Left renal cortex interstitium (tissue), 4 donors: ENCODE data around the gene PRKN. TPM values are rescaled to one million over a fixed set of nuclear protein-coding genes. Genes with fewer than 3 reads are reported as not detected.

Experiments used
- DNase-seq, 4 donors: peaks; one replicate each; pipeline ENCODE4 v3.0.0-alpha.2; 2013; ENCODE audit warnings: low read depth in 4 of 4, low spot score in 2 of 4, missing footprints in 1 of 4
- polyA plus RNA-seq, 4 donors: library from polyadenylated mRNA; unstranded; fragments of 120-200 nt; gene quantifications; one replicate each; pipeline ENCODE4 v1.2.1, GENCODE V29; 2013; ENCODE audit not compliant: insufficient read length in 4 of 4

Gene PRKN
- polyA plus RNA-seq, 4 donors = 7.9 to 12.9 (median 9.1) TPM

DNA sequence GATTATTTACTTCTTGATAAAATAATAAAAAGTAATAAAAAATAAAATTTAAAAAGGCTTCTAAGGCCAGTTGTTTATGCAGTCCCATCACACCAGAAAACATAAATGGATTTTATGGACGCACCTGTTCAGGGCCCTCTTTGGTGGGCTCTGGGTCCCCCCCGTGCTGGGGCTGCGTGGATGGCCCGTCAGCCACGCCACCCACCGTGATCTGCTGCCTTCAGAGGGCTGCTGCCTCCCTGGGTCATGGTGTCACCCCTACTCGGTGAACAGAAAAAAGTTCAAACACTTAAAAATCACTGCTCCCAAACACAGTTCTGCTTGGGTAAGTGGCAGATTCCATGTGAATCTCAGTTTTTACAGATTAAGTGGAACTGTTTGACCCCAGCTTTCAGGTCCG lies 1006.1 kb downstream of the PRKN start:
- no peak for DNase-seq

DNA sequence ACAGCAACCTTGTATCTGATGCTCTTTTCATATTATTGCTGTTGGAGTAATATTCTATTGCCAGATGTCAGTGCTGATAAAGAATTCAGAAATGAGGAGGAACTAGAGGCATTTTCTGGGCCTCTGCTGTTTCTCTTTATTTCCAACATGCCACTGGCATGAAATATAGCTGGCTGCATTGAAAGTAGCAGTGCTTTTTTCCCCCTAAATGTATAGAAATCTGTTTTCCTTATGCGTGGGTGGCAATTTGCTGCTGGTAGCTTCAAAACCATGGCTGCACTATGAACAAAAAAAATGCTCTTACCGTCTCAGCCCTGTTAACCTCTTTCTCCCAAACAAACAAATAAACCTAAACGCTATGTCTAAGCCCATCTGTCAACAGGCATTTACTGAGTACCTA lies 1011.4 kb downstream of the PRKN start:
- DNase-seq = no peak

DNA sequence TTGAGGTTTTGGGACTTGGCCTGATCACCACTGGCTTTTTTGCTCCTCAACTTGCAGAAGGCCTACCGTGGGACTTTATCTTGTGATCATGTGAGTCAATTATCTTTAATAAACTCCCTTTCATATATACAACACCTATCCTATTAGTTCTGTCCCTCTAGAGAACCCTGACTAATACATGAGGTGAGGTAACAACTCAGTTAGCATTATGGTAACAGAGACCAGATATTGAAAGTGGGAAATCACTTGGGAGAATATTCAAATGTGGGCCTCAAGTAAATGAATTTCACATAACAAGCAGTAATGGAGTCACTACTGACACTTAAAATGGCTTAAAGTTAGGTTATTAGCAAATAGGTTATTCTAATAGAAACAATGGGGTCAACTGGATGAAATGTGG lies 1015.6 kb downstream of the PRKN start:
- no peak for DNase-seq

DNA sequence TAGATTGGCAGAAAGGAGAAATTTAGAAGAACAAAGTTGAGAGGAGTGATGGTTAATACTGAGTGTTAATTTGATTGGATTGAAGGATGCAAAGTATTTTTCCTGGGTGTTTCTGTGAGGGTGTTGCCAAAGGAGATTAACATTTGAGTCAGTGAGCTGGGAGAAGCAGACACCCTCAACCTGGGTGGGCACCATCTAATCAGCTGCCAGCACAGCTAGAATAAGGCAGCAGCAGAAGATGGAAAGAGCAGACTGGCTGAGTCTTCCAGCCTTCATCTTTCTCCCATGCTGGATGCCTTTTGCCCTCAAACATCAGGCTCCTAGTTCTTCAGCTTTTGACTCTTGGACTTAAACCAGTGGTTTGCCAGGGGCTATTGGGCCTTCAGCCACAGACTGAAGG lies 1016.1 kb downstream of the PRKN start:
- no peak for DNase-seq

DNA sequence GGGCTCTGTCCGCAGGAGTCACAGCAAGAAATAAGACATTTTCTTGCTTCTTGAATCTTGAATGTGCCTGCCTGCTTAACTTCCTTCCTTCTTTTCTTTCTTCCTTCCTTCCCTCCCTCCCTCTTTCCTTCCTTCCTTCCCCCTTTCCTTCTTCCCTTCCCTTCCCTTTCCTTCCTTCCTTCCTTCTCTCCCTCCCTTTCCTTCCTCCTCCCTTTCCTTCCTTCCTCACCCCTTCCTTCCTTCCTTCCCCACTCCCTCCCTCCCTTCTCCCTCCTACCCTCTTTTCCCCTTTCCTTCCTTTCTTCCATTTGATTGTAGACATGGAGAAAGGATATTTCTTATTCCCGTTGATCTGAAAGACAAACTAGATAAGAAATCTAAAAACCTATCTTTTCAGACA lies 1016.9 kb downstream of the PRKN start:
- no peak for DNase-seq

DNA sequence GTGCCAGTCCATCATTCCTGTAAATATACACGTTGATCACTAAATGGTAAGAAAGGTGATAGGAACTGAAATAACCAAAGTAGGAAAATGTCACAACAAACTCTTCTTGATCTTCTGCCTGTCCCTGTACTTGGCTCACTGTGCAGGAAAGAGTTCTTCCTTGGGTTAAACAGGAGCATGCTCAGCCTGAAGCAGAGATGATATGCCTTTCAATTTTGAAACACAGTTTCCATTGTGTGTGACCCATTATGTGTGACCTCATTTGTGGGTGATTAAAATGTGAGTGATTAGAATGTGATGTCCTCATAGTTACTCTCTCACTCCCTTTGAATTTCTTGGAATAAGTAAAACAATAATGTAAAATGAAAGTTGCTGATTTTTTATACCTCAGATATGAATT lies 1026.5 kb downstream of the PRKN start:
- DNase-seq = no peak

DNA sequence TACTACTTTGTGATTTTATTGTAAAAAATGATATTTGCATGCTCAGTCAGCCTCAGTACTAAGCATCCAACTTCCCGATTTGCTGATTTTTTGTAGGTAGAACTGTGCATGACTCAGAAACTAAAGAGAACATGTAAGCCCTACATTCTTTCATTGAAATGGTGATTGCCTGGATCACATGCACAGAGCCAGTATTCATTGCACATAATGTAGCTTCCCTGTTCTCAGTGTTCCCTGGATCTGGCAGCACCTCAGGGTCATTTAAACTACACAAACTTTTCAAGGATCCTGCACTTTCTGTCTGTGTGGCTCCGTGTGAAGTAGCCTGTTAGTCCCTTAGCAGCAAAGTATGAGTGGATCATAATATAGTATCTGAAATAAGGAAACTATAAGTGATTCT lies 1030.8 kb downstream of the PRKN start:
- no peak for DNase-seq

DNA sequence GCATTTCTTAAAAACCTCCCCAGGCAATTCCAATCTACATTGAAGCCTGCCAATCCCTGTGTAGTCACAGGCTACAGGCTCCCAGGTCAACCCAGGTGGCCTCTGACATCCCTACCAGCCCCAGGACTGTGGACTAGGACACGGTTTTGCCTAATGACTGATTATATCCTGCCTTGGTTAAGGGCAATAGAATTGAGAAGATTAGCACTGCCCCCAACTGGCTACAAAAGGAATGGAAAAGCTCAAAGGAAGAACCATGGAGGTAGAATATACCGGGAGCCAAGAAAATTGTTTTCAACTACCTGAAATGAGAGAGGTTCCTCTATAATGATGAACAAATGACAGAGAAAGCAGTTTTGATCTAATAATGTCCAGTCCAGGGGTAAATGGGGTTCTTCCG lies 1032.6 kb downstream of the PRKN start:
- no peak for DNase-seq

DNA sequence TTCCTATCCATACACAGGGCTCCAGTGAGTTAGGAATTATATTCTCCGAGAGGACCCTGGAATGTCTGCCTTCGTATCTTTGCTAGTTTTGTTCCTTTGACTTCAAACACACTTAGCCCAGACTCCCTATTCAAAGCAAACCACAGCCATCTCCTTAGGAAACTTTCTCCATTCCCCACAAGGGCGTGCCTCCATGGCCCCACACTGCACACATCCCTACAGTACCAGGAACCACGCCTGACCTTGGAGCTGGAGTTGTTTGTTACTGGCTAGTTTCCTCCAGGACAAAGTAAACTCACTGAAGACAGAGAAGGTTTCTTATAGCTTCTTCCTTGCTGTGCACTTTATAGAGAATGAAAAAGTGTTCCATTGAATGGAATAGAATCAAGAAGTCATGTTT lies 1040.9 kb downstream of the PRKN start:
- DNase-seq = no peak

DNA sequence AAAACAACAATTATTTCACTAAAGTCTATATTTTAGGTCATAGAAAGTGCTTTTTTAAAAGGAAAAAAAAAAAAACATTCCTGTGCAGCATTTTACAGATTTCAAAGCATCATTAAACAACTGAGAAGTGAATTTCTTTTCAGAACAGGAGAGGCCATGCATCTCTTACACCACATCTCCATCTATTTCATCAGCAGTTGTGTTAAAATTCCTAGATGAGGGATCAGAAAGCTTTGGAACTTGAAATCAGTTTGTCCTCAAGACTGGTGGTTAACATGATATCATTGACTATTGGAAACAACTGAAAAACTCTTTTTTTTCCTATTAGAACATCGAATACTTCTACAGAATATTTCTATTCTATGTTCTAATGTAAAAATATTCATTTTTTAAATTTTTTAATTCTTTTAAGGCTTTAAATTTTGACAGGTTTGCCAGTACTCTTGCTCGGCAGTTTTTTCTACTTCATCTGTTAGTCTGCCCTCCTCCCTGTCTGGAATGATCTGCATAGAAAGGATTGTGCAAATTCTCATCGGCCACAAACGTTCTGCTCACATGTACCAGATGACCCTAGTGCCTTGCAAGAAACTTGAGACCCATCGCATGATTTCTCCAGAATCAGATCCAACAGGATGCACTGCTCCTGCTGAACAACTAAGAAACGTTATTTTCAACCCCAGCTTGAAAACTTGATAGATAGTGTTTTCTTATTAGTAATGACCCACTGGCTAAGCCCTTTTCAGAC lies 1042.7 kb downstream of the PRKN start:
- no peak for DNase-seq

DNA sequence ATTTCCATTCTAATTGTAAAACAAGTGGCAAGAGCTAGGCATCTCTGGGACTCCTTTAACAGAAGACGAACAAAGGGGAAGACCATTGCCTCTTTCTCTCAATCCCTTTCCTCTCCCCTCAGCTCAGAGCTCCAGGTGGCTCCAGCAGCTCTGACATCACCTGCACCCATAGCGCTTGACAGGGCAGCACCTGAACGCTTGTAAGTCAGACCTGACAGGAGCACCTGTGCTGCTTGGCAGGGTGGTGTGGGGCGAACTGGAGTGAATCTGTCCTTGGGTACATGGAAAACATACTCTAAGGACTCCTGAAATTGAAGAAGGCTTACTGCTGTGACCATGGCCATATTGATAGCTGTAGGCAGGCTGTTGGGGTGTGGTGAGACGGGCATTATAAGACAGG lies 1044.2 kb downstream of the PRKN start:
- no peak for DNase-seq

DNA sequence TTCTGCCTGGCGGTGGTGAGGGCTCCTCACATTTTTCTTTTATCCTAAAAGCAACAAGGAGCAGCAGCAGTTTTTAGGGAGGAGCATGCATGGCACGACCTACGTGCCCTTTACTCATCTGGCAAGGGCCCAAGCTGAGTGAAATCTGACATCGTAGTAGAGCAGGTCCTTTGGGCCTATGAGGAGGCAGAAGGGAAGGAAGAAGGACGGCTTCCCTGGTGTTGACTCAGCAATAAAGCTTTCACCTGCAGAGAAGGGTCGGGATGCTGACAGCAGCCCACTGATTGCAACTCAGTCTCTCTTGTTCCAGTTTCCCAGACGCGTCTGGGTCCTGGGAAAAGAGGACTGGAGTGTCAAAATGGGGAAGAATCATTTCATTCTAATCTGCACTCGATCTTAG lies 1044.6 kb downstream of the PRKN start:
- DNase-seq = no peak

DNA sequence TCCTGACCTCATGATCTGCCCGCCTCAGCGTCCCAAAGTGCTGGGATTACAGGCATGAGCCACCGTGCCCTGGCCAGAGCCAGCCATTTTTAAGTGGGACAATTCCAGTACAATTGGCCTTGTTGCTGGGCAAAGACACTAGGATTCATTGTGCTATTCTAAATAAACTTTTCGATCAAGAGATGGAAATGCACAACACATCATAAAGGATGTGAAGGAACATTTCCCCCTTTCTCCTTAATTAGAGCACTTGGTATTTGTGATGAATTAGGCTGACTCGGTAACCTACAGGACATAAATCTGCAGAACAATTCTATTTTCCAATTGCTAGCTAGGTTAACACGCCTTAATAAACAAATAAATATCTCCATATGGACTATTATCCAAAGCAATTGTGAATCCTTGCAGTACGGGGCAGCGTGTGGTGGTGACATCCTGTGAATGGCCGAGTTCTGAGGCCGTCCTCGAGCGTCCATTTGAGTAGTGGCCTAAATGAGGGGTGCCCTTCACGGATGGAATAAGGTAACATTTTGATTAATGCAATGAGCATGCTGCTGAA lies 1047.5 kb downstream of the PRKN start:
- DNase-seq = no peak

DNA sequence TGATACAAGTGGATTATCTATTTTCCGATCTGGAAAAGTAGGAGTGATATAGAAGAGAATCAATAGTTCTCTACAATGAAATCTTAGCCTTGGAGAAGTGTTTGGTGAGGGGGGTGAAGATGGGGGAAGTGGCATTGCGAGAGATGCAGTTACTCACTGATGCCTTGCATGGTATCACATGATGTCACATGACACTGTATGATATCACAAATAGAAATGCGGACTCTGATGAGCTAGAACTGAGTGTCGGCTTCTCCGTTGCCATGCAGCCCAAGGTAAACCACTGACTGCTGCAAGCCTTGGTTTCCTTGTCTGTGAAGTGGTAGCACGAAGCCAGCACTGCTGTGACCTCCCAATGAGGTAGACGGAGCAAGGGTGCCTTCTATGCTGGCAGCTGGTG lies 1050.4 kb downstream of the PRKN start:
- no peak for DNase-seq

DNA sequence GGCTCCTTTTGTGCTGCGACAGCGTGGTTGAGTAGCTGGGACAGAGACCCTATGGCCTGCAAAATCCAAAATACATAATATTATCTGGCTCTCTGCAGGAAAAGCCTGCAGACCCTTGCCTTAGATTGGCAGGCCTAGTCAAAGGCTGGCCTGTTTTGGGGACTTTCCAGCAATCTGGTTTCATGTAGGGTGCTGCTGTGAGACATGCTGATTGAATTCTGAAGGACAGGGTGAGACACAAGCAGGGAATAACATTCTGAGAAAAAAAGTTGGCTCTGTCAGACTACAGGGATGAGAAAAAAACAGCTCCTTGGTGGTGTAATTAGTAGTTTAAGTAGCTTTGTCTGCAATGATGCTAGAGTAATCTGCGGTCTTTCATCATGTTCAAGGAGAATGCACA lies 1051.0 kb downstream of the PRKN start:
- no peak for DNase-seq

DNA sequence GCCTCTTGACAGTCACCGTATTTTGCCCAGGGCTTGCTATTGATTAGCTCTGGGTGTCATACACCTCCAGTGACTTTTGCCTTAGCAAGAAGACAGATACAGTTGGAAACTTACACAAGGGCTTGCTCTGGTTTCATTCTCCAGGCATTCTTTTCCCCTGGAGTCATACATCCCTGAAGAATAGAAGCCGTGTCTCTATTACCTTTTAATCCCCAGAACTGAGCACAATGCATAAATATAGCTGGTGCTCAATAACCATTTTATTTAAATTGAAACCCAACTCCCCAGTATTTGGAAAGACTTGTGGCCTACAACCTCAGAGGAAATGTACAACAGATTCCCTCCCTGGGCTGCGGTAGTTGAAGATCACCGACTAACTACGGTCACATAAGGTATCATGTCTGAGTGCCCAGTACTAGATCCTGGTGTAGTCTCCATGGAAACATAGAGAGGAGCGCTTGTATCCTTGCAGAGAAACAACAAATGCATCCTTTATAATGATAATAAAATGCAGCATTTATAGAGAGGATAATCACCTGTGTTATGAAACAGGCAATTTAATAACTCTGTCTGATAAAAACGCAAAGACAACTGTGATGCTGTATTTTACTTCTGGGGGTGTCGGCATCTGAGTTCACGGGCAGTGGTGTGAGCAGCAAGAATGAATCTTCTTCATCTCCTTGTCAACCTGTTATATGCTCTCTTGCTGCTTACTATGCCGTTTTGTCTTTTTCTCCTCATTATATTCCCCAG lies 1052.5 kb downstream of the PRKN start:
- DNase-seq = no peak

DNA sequence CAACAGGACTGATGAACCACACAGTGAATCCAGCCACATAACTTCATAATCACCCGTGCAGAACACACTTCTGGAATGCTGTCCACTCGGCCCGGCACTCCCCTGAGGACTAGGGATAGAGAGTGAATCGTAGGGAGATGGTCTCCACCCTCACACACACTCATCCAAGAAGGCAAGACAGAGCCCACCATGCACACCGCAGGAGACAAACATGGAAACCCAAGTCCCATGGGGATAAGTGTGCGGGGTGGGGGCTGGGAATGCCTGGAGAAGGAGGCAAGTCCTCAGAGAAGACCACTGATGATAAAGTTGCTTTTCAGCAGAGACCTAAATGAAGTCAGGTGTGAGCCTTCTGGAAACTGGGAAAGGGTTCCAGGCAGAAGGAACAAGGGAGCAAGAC lies 1054.5 kb downstream of the PRKN start:
- DNase-seq = no peak

DNA sequence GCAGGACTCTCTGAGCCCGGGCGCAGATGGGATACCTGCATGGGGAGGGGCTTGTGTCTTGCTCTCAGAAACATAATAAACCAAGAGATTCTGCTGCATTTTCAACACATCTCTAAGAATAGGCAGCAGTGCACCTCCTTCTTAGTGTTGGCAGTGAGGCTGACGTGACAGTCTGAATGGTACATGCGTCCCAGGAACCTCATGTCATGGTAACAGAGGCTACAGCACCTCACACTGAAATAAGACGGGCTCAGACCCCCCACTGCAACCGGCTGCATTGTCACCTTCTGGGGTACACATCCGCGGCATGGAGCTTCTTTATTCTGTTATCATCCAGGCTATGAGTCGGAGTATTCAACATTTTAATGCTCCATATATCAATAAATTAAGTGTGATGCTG lies 1056.4 kb downstream of the PRKN start:
- DNase-seq = no peak

DNA sequence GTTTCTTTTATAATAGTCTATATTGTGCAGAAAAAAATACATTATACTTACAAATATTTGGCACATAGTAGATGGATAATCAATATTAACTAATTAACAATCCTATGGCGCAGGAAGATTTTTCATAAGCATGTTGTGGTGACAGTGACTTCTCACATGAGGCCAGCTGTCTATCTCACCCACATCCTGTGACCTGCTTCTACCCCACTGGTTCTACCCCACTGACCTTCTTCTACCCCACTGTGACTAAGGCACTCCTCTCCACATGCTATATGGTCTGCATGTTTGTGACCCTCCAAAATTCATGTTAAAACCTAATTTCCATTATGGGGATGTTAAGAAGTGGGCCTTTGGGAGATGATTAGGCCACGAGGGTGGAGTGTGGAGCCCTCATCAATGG lies 1058.9 kb downstream of the PRKN start:
- no peak for DNase-seq

DNA sequence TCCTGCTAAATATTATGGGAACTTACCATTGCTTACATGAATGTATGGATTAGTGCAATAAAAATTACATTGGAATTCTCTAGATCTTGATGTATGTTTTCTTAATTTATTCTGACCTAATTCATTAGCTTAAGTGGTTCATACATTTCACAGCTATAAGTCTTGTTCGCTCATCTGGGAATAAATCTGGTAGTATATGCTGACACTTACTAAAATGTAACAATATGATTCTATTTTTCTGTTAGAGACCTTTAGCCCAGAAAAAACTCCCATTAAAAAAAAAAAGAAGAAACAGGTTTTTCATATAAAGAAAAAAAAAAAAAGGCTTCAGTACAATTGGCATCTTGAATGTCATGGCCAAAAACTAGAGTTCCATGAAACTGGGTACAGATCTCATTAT lies 1059.6 kb downstream of the PRKN start:
- no peak for DNase-seq

DNA sequence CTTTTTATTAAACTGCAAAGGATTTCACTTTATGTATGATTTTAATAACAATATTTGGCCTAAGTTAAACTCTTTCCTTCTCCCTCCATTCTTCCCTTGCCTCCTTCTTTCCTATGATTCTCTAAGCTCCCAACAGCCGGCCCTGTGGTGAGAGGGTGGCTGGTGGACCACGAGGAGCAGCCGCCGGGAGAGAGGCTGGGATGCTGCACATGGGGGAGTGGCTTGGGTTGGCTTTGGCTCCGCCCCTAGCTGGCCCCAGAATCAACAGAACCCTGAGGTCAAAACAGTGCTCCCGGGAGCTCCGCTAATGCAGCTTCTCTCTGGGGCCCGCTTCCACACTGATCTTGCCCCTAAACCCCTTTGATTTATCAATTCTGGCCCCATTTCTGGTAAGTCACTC lies 1063.9 kb downstream of the PRKN start:
- no peak for DNase-seq
